HepG2 (cell line): ENCODE results near the gene SP5. TPM values are rescaled to one million over a fixed set of nuclear protein-coding genes. Genes with fewer than 3 reads are reported as not detected.

Source experiments
- ARHGAP35 ChIP-seq: sonication (generic); formaldehyde crosslinking; IDR thresholded peaks from 2 replicates; pipeline ENCODE4 v1.9.0; 2022; ENCODE audit warnings: mild to moderate bottlenecking, inconsistent platforms, moderate library complexity, missing genetic modification reagents, borderline replicate concordance
- ARID3A ChIP-seq: IDR thresholded peaks from 2 replicates; pipeline ENCODE4 v1.6.1; 2012; ENCODE audit warnings: low read depth, low read length, improper control_type of control experiment
- CCAR2 ChIP-seq: fragments of 200-400 bp; formaldehyde crosslinking; optimal IDR thresholded peaks from 2 replicates; pipeline ENCODE3; 2018; ENCODE audit warnings: low read depth, mild to moderate bottlenecking, low read length, moderate library complexity
- HNRNPL ChIP-seq: fragments of 200-400 bp; formaldehyde crosslinking; IDR thresholded peaks from 2 replicates; pipeline ENCODE4 v1.6.1; 2017; ENCODE audit warnings: mild to moderate bottlenecking, low read depth, low read length
- IRF2 ChIP-seq: IDR thresholded peaks from 2 replicates; pipeline ENCODE4 v1.6.1; 2018; ENCODE audit warnings: missing genetic modification reagents, missing compliant biosample characterization
- ISX ChIP-seq: sonication (generic); formaldehyde crosslinking; conservative IDR thresholded peaks from 2 replicates; pipeline ENCODE4 v1.5.0; 2020; ENCODE audit warnings: missing genetic modification reagents
- KDM5B ChIP-seq: sonication (generic); formaldehyde crosslinking; IDR thresholded peaks from 2 replicates; pipeline ENCODE4 v1.4.0; 2020; ENCODE audit warnings: missing genetic modification reagents, mild to moderate bottlenecking, borderline replicate concordance
- MEF2D ChIP-seq: sonication (generic); formaldehyde crosslinking; IDR thresholded peaks from 2 replicates; pipeline ENCODE4 v1.5.1; 2020; ENCODE audit warnings: mild to moderate bottlenecking, missing genetic modification reagents
- PLRG1 ChIP-seq: fragments of 450-650 bp; conservative IDR thresholded peaks from 2 replicates; pipeline ENCODE4 v1.6.1; 2016
- RARG ChIP-seq: sonication (generic); formaldehyde crosslinking; IDR thresholded peaks from 2 replicates; pipeline ENCODE4 v1.4.0; 2020; ENCODE audit warnings: low read depth, mild to moderate bottlenecking, missing genetic modification reagents
- RFXAP ChIP-seq: sonication (generic); formaldehyde crosslinking; IDR thresholded peaks from 2 replicates; pipeline ENCODE4 v1.4.0; 2020; ENCODE audit warnings: missing genetic modification reagents, borderline replicate concordance
- SATB2 ChIP-seq: sonication (generic); formaldehyde crosslinking; IDR thresholded peaks from 2 replicates; pipeline ENCODE4 v1.5.0; 2020; ENCODE audit warnings: missing genetic modification reagents
- TEAD3 ChIP-seq: optimal IDR thresholded peaks from 2 replicates; pipeline ENCODE3; 2016; ENCODE audit warnings: borderline replicate concordance
- XBP1 ChIP-seq: sonication (generic); formaldehyde crosslinking; IDR thresholded peaks from 2 replicates; pipeline ENCODE4 v1.5.0; 2020; ENCODE audit warnings: missing genetic modification reagents
- ZKSCAN8 ChIP-seq: IDR thresholded peaks from 2 replicates; pipeline ENCODE4 v1.6.1; 2016; ENCODE audit warnings: borderline replicate concordance, missing genetic modification reagents, missing compliant biosample characterization
- ZNF484 ChIP-seq: sonication (generic); formaldehyde crosslinking; IDR thresholded peaks from 2 replicates; pipeline ENCODE4 v1.5.1; 2020; ENCODE audit warnings: mild to moderate bottlenecking, low read depth, missing genetic modification reagents, borderline replicate concordance
- ZNF580 ChIP-seq: IDR thresholded peaks from 2 replicates; pipeline ENCODE4 v1.6.1; 2016; ENCODE audit warnings: low read depth, borderline replicate concordance
- ZNF660 ChIP-seq: sonication (generic); formaldehyde crosslinking; IDR thresholded peaks from 2 replicates; pipeline ENCODE4 v1.5.1; 2020; ENCODE audit warnings: mild to moderate bottlenecking, low read depth, missing genetic modification reagents, borderline replicate concordance
- ZSCAN20 ChIP-seq: sonication (generic); formaldehyde crosslinking; IDR thresholded peaks from 2 replicates; pipeline ENCODE4 v1.4.0; 2020; ENCODE audit warnings: missing genetic modification reagents, mild to moderate bottlenecking, borderline replicate concordance
- polyA plus RNA-seq, 8 experiments: library from polyadenylated mRNA; depleted of rRNA in 3 of 8; stranded (reverse) in 7 of 8; unstranded in 1 of 8; fragments of >200 nt; fragmentation: Illumina TruSeq in 4 of 8; extraction: Trizol in 4 of 8; gene quantifications; 2 replicates each; pipeline versions ENCODE4 v1.2.1 to v1.2.3, GENCODE V29; 2011 to 2016; ENCODE audit warnings: low read depth in 4 of 8, missing spikeins in 1 of 8, mixed read lengths in 1 of 8; ENCODE audit not compliant: insufficient read depth in 1 of 8
- total RNA-seq, 5 experiments: library from RNA; depleted of rRNA; stranded (reverse); fragments of >200 nt; fragmentation: Illumina TruSeq; extraction: Trizol; gene quantifications; 2 replicates each; pipeline ENCODE4 v1.2.3, GENCODE V29; 2016; ENCODE audit warnings: low read depth in 1 of 5
- TF ChIP-seq, protein P1 (sequence below): sonication (generic); formaldehyde crosslinking; IDR thresholded peaks from 2 replicates; pipeline ENCODE4 v1.4.0; 2020; ENCODE audit warnings: mild to moderate bottlenecking, missing genetic modification reagents, borderline replicate concordance
- TF ChIP-seq, protein P2 (sequence below): sonication (generic); formaldehyde crosslinking; IDR thresholded peaks from 2 replicates; pipeline ENCODE4 v1.4.0; 2020; ENCODE audit warnings: missing genetic modification reagents
- TF ChIP-seq, protein P3 (sequence below): sonication (generic); formaldehyde crosslinking; IDR thresholded peaks from 2 replicates; pipeline ENCODE4 v1.5.1; 2020; ENCODE audit warnings: mild to moderate bottlenecking, moderate library complexity, missing genetic modification reagents

SP5 gene
- total and polyA plus RNA-seq, 2 of the 13 experiments (the other 11 are each of a cell fraction or from before 2014, with no cell fraction given): 50.8 to 119 TPM

- TF ChIP-seq ZSCAN20 (CRISPR knock-in tag) (peak; percentile 9; the same call in 1 of the 2 replicates), RFXAP (CRISPR knock-in tag) (0 out of 2 replicates have a peak, but pooled peaks have one; percentile 59), ISX (peak; percentile 76; the same call in 1 of the 2 replicates), MEF2D (CRISPR knock-in tag) (peak; percentile 90), CCAR2 (no peak), ZNF484 (CRISPR knock-in tag) (peak; percentile 36; the same call in 1 of the 2 replicates), XBP1 (CRISPR knock-in tag) (no peak), PLRG1 (no peak), RARG (CRISPR knock-in tag) (no peak), ZNF660 (CRISPR knock-in tag) (no peak), IRF2 (peak; percentile 72; the same call in 1 of the 2 replicates), ZNF580 (CRISPR knock-in tag) (peak; percentile 53; the same call in 1 of the 2 replicates), ARHGAP35 (peak; percentile 87), TEAD3 (peak; percentile 64), ZKSCAN8 (0 out of 2 replicates have a peak, but pooled peaks have one; percentile 66), KDM5B (CRISPR knock-in tag) (peak; percentile 94), SATB2 (0 out of 2 replicates have a peak, but pooled peaks have one; percentile 42), ARID3A (peak; percentile 15; the same call in 1 of the 2 replicates), HNRNPL (peak; percentile 91)
- TF ChIP-seq, protein P1, sequence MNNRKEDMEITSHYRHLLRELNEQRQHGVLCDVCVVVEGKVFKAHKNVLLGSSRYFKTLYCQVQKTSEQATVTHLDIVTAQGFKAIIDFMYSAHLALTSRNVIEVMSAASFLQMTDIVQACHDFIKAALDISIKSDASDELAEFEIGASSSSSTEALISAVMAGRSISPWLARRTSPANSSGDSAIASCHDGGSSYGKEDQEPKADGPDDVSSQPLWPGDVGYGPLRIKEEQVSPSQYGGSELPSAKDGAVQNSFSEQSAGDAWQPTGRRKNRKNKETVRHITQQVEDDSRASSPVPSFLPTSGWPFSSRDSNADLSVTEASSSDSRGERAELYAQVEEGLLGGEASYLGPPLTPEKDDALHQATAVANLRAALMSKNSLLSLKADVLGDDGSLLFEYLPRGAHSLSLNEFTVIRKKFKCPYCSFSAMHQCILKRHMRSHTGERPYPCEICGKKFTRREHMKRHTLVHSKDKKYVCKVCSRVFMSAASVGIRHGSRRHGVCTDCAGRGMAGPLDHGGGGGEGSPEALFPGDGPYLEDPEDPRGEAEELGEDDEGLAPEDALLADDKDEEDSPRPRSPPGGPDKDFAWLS: 0 out of 2 replicates have a peak, but pooled peaks have one; percentile 85
- TF ChIP-seq, protein P2, sequence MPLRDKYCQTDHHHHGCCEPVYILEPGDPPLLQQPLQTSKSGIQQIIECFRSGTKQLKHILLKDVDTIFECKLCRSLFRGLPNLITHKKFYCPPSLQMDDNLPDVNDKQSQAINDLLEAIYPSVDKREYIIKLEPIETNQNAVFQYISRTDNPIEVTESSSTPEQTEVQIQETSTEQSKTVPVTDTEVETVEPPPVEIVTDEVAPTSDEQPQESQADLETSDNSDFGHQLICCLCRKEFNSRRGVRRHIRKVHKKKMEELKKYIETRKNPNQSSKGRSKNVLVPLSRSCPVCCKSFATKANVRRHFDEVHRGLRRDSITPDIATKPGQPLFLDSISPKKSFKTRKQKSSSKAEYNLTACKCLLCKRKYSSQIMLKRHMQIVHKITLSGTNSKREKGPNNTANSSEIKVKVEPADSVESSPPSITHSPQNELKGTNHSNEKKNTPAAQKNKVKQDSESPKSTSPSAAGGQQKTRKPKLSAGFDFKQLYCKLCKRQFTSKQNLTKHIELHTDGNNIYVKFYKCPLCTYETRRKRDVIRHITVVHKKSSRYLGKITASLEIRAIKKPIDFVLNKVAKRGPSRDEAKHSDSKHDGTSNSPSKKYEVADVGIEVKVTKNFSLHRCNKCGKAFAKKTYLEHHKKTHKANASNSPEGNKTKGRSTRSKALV (CRISPR knock-in tag): peak; percentile 44
- TF ChIP-seq, protein P3, sequence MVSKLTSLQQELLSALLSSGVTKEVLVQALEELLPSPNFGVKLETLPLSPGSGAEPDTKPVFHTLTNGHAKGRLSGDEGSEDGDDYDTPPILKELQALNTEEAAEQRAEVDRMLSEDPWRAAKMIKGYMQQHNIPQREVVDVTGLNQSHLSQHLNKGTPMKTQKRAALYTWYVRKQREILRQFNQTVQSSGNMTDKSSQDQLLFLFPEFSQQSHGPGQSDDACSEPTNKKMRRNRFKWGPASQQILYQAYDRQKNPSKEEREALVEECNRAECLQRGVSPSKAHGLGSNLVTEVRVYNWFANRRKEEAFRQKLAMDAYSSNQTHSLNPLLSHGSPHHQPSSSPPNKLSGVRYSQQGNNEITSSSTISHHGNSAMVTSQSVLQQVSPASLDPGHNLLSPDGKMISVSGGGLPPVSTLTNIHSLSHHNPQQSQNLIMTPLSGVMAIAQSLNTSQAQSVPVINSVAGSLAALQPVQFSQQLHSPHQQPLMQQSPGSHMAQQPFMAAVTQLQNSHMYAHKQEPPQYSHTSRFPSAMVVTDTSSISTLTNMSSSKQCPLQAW (CRISPR knock-in tag): no peak
These were observed 1.9 kb downstream of the SP5 start (continued) for GRCh38 chr2:170716851-170717598.
